Fibroblast of lung (primary cell): ENCODE data around the gene SMIM38.

ENCODE experiments used
- CTCF ChIP-seq, 2 donors: IDR thresholded peaks in 1 of 2; conservative IDR thresholded peaks in 1 of 2; 1 replicate in 1 of 2; 2 replicates in 1 of 2; pipeline ENCODE4 v1.5.1; 2011 to 2012; ENCODE audit warnings: low read length in 2 of 2, control low read depth in 1 of 2, inconsistent platforms in 1 of 2, low read depth in 1 of 2, mild to moderate bottlenecking in 1 of 2
- EZH2 ChIP-seq: IDR thresholded peaks from 2 replicates; pipeline ENCODE4 v1.5.1; 2012; ENCODE audit warnings: low read length, control low read depth, mild to moderate bottlenecking; ENCODE audit errors: missing control alignments

GRCh38 chr11:69114811-69115523, 40.8 kb upstream of the SMIM38 start:
- TF ChIP-seq CTCF (conservative IDR thresholded peaks at IDR 0.05 in 1 of 2, IDR thresholded peaks at IDR 0.05 in 1 of 2; ENCODE audit: low read depth in 1 of 2, low read length in 2 of 2) (no peak), EZH2 (no peak)
